ENCODE measurements around the gene NHSL1.
"Not testable (repeated sequence)": the region's sequence is repeated elsewhere in the genome, so short reads cannot be mapped to it uniquely, and the experiment has no call there.

NHSL1 gene

GRCh38 chr6:138456401-138456790 is 42.9 kb downstream of the NHSL1 start:
- DNase-seq = no peak

DNA sequence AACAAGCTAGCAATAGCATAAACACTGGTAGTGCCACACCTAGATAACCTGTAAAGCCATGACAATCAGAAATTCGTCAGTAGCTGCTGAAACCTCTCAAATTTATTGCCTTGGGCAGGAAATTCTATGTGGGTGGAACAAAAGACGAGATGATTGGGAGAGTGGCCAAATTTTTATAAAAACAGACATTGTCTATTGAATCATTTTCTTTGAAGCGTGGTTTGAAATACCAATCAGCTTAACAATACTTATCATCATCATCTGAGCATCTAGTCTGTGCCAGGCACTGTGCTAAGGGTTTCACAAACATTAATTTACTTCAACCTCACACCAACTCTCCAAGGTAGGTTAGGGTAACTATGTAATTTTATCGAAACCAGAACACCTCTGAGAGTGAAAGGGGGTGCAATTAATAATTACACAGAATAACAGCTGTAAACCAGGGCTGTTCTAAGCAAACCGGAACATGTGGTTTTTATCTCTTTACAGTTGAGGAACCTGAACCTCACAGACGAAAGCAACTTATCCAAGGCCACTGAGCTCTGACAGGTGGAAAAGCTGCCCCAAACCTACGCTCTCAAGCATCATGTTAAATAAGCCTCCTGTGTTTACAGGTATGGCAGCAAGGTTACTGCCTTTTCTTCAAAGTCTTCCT is 43.4 kb downstream of the NHSL1 start:
- peak; percentile 61 for DNase-seq

- no peak for DNase-seq
Measured at GRCh38 chr6:138454981-138455706, 44.1 kb downstream of the NHSL1 start.

- no peak for DNase-seq
Measured at GRCh38 chr6:138451043-138451442, 48.3 kb downstream of the NHSL1 start.

DNA sequence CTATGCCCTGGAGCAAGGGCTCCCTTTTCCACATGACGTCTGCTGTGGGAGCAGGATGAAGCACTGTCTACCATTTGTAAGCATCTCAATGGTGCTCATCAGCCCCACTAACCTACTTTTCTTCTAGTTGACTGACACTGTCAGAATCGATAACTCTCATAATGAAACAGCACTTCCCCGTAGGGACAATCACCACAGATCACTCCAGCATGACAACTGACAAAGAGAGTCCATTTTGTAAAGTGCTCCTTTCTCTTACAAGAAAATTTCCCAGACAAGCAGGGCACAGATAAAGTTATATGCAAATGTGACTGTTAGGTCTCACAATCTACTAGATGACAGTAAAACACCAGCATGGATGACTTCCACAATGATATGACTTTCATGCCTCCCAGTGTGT is 48.8 kb downstream of the NHSL1 start:
- no peak for DNase-seq

DNA sequence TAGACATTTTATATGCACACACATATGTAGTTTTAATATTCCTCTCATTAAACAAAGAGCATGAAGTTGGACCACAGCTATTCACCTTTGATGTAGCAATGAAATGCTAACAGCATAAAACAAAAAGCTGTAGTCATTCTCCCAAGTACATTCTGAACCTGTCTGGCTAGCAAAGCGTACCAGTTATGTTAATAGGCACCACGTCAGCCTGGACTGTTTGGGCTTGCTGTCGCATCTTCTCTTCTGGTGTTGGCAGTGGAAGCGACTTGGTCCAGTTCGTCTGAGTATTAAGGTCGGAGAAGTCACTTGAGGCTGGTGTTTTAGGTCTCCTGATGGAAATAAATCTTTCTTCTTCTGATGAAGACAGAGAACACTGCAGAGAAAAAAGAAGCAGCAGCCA is 52.5 kb downstream of the NHSL1 start:
- DNase-seq = no peak

- no peak for DNase-seq
Measured at GRCh38 chr6:138443979-138444378, 55.3 kb downstream of the NHSL1 start.

GRCh38 chr6:138442663-138443062 is 56.6 kb downstream of the NHSL1 start:
- DNase-seq = no peak

- no peak for DNase-seq
Measured at GRCh38 chr6:138441965-138442364, 57.3 kb downstream of the NHSL1 start.

GRCh38 chr6:138440758-138441357 is 58.4 kb downstream of the NHSL1 start:
- no peak for DNase-seq

DNA sequence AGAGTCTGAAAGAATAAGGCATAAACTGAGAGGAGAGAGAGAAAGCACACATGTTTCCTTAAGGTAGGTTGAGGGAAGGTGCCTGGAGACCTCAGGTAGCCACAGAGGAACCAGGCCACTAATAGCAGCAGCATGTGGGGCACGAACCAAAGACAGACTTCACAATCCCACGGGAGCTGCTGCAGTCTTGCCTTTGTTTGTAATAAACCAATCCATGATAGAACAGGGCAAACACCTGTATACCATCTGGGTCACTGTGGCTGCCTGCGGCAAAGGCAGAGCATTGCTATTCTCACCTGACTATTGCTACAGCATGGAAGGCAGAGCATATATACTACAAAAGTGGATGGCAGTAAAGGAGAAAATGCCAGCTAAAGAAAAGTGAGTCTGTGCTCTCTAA is 59.0 kb downstream of the NHSL1 start:
- DNase-seq = no peak

DNA sequence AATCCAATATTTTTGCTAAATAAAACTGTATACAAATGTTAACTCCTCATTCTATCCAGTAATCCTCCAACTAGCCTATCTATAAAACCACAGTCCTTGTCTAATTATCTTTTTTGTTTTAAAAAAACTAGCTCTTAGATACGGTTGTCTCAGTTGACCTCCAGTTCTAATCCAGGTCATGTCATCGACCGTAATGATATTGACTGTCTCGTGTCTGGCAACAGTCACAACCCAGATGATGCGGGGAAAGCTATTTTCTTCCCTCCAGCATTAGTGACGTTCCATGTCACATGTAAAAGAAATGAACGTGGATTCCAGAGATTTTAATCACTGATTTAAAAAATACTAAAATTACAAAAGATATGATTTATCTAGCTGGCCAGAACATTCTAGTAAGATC is 59.7 kb downstream of the NHSL1 start:
- DNase-seq = no peak

- no peak for DNase-seq
Measured at GRCh38 chr6:138434925-138435324, 64.4 kb downstream of the NHSL1 start.

GRCh38 chr6:138434096-138434495 is 65.2 kb downstream of the NHSL1 start:
- no peak for DNase-seq

DNA sequence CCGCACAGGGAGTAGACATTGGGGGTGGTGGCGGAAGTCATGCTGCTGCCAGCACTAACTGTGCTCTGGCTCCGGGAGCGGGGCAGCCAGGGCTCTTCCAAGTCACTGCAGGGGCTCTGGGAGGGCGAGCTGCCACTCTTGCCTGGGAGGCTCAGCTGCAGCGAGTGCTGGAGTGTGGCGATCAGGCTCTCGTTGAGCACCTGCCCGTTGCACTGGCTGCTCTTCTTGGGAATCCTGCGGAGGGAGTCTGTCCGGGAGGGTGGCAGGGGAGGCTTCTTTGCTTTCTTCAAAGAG is 67.3 kb downstream of the NHSL1 start:
- DNase-seq = no peak

GRCh38 chr6:138431256-138432062 is 67.8 kb downstream of the NHSL1 start:
- DNase-seq = no peak

DNA sequence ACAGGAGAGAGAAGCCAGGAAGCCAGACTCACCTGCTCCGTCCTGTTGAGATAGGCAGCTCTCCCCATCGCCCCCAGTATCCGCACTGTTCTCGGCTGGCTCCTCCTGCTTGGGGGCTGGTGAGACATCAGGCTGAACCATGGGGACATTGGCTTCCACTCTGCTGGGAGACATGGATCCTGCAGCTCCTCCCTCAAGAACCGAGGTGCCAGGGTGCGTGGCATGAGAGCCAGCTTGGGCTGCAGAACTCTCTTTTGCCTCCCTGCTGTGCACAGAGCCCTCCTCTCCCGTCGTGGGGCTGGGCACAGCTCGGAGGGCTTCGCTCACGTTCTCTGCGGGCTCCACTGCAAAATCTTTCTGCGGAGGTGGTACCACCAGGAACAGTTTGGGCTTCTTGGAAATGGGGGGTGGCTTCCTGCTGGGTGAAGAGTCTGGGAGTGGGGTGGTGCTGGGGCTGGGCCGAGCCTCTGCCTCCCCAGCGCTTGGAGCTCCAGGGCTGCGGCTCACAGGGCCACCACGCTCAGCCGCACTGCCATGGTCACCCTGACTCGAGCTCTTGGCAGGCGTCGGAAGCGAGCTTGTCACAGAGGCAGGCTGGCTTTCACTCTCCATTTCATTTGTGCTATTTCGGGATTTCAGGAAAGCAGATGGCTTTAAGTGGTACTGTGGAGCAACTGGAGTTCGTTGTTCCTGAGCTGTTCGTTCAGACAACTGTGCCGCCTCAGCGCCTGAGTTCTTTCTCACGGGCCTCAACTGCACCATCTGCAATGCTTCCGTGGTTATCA is 68.7 kb downstream of the NHSL1 start:
- DNase-seq = no peak

GRCh38 chr6:138429761-138430160 is 69.5 kb downstream of the NHSL1 start:
- DNase-seq = no peak

DNA sequence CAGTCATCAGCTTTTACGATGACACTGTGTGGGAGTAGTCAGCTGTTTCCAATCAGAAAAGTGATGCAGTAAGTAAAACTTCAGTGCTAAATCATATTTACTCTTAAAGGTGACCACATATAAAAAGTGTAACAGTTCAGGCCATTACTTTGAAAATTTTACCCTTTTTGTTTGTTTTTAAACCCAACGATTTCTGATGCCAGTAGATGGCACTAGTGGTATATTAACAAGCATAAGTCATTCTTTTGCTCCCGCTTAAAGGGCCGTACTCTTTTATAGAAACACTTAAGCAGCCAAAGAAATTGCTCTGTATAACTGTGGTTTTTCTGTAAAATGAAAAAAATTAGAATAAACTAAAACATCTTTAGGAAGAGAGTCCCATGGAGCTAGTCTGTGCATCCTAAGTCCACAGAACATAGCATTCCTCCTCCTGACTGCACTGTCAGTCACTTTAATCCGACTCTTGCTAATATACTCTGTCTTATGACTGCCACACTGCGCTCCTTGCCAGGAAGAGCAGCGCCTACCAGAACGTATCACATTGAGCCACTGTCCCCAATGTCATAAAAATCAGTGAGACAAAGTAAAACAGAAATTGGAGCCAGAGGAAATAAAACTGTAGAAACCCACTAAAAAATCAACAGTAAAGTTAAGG is 70.2 kb downstream of the NHSL1 start:
- peak; percentile 58 for DNase-seq

DNA sequence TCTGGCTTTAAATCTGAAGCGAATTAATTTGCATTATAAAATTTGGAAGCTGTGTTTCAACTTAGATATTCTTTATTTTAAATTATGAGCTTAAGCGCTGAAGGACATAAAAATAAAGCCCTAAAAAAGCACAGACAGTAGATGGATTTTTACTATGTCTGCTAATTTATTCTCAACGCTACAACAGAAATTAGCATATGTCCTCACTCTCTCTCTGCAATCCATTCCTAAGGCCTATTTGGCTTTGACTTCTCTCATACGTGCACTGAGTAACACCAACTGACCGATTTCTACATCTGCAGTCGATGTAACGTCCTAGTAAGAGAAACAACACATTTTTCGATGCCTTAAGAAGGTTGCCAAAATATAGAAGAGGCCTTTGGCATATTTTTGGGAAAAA is 71.6 kb downstream of the NHSL1 start:
- no peak for DNase-seq

DNA sequence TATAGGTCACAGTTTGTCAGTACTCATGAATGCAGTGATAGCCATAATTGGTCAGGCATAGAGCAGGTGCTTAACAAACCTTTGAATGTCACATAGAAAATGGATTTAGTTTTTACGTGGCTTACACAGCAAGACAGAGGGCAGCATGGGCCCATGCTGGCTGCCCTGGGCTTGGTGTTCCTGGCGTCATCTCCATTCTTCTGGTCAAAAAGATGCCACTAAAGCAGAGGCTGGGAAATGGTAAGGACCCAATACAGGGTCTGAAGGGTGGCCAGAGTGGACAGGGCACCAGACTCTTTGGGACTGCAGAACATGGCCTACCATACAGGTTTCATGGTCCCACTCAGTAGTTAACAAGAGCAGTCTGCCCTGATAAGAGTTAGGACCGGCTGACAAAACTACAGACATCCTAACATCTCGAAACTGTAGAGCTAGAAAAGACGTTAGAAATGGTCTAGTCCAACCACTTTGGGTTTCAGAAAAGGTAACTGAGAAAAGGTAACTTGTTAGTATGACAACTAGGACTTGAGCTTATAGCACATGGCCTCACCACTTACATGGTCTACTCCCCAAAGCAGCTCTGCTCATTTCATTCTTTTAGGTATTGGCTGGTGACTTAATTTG is 72.7 kb downstream of the NHSL1 start:
- no peak for DNase-seq

GRCh38 chr6:138425256-138425655 is 74.0 kb downstream of the NHSL1 start:
- not testable (repeated sequence) for DNase-seq
